ENCODE results near the gene MCCD1. TPM values are rescaled to one million over a fixed set of nuclear protein-coding genes. Genes with fewer than 3 reads are reported as not detected.
A peak's percentile ranks its signal among the peaks of the same experiment; 100 is the strongest.

The MCCD1 gene
- total and polyA plus RNA-seq, 2 experiments from 2014 or later = not detected

- H3K79me2 ChIP-seq (ENCODE audit: insufficient read depth) = peaks cover 66% of the 10 kb centered on the region
- no peak for DNase-seq
- no peak overlapping the region for H3K9ac ChIP-seq
- H3F3A ChIP-seq (ENCODE audit: insufficient read depth) = peaks cover 71% of the 10 kb centered on the region
- in situ Hi-C loops (cut with MboI) = no loop called here
- peaks cover 7% of the 10 kb centered on the region for H3K4me1 ChIP-seq (ENCODE audit: insufficient read depth)
- H3K36me3 ChIP-seq (ENCODE audit: low read depth) = peaks cover 88% of the 10 kb centered on the region
- H3K4me2 ChIP-seq (ENCODE audit: unreplicated experiment) = no peak overlapping the region
- H3K27me3 ChIP-seq (replicated peaks; ENCODE audit: insufficient read depth) = no peaks in the 10 kb centered on the region
- H3K27ac ChIP-seq = peak overlapping the region; percentile 20; the same call in 1 of the 2 replicates
- H3K9me2 ChIP-seq (ENCODE audit: insufficient read depth) = no peaks in the 10 kb centered on the region
- no peak overlapping the region for H2AFZ ChIP-seq
- no peaks in the 10 kb centered on the region for H3K9me3 ChIP-seq (ENCODE audit: low read depth)
- H3K4me3 ChIP-seq = no peak overlapping the region
- TF ChIP-seq EZH2phosphoT487 (IDR thresholded peaks at IDR 0.05; ENCODE audit: insufficient read depth, low read depth) (no peak), EZH2 (IDR thresholded peaks at IDR 0.05; ENCODE audit: insufficient read depth, poor library complexity, severe bottlenecking) (no peak)
- peaks cover 15% of the 10 kb centered on the region; the same call in 1 of the 2 replicates for H4K20me1 ChIP-seq (ENCODE audit: insufficient read depth)
- WGBS, 2 experiments (ENCODE audit: low coverage in 1 of 2, low lambda C conversion rate in 2 of 2, missing lambda C conversion rate in 2 of 2) = 83 to 85% methylated on average over 6 of the region's 6 CpGs
Observed at GRCh38 chr6:31534011-31534410, 5.2 kb downstream of the MCCD1 start.

- H3K36me3 ChIP-seq (ENCODE audit: low read depth) = peaks cover 93% of the 10 kb centered on the region
- no peak overlapping the region for H3K4me3 ChIP-seq
- H3K9me2 ChIP-seq (ENCODE audit: insufficient read depth) = no peaks in the 10 kb centered on the region
- peaks cover 72% of the 10 kb centered on the region for H3K79me2 ChIP-seq (ENCODE audit: insufficient read depth)
- H3K9ac ChIP-seq = no peak overlapping the region
- in situ Hi-C loops (cut with MboI) = no loop called here
- H3K9me3 ChIP-seq (ENCODE audit: low read depth) = no peaks in the 10 kb centered on the region
- no peaks in the 10 kb centered on the region for H3K27me3 ChIP-seq (replicated peaks; ENCODE audit: insufficient read depth)
- H3K4me1 ChIP-seq (ENCODE audit: insufficient read depth) = peaks cover 12% of the 10 kb centered on the region
- H3F3A ChIP-seq (ENCODE audit: insufficient read depth) = peaks cover 74% of the 10 kb centered on the region
- TF ChIP-seq EZH2phosphoT487 (IDR thresholded peaks at IDR 0.05; ENCODE audit: insufficient read depth, low read depth) (no peak), EZH2 (IDR thresholded peaks at IDR 0.05; ENCODE audit: insufficient read depth, poor library complexity, severe bottlenecking) (no peak)
- H4K20me1 ChIP-seq (ENCODE audit: insufficient read depth) = peaks cover 19% of the 10 kb centered on the region
- H3K27ac ChIP-seq = no peak overlapping the region
- no peak overlapping the region for H3K4me2 ChIP-seq (ENCODE audit: unreplicated experiment)
- no peak for DNase-seq
- H2AFZ ChIP-seq = no peak overlapping the region
- WGBS, 2 experiments (ENCODE audit: low coverage in 1 of 2, low lambda C conversion rate in 2 of 2, missing lambda C conversion rate in 2 of 2) = 87 to 88% methylated on average over 21 to 24 of the region's 24 CpGs
Observed at GRCh38 chr6:31534521-31535040, 5.8 kb downstream of the MCCD1 start.

- H3K27ac ChIP-seq = no peak overlapping the region
- no peaks in the 10 kb centered on the region for H3K9me3 ChIP-seq (ENCODE audit: low read depth)
- H3F3A ChIP-seq (ENCODE audit: insufficient read depth) = peaks cover 68% of the 10 kb centered on the region
- no peak overlapping the region for H2AFZ ChIP-seq
- TF ChIP-seq EZH2phosphoT487 (IDR thresholded peaks at IDR 0.05; ENCODE audit: insufficient read depth, low read depth) (no peak), EZH2 (IDR thresholded peaks at IDR 0.05; ENCODE audit: insufficient read depth, poor library complexity, severe bottlenecking) (no peak)
- no peaks in the 10 kb centered on the region for H3K27me3 ChIP-seq (replicated peaks; ENCODE audit: insufficient read depth)
- in situ Hi-C loops (cut with MboI) = no loop called here
- H3K4me2 ChIP-seq (ENCODE audit: unreplicated experiment) = no peak overlapping the region
- peaks cover 84% of the 10 kb centered on the region for H3K79me2 ChIP-seq (ENCODE audit: insufficient read depth)
- peaks cover 91% of the 10 kb centered on the region for H3K36me3 ChIP-seq (ENCODE audit: low read depth)
- H3K9ac ChIP-seq = peak overlapping the region; percentile 12; the same call in 1 of the 2 replicates
- no peak overlapping the region for H3K4me3 ChIP-seq
- H3K4me1 ChIP-seq (ENCODE audit: insufficient read depth) = peaks cover 19% of the 10 kb centered on the region
- DNase-seq = no peak
- 62% methylated on average over 2 of the region's 2 CpGs for WGBS, 2 experiments (ENCODE audit: low coverage in 1 of 2, low lambda C conversion rate in 2 of 2, missing lambda C conversion rate in 2 of 2)
- H4K20me1 ChIP-seq (ENCODE audit: insufficient read depth) = peaks cover 30% of the 10 kb centered on the region
- H3K9me2 ChIP-seq (ENCODE audit: insufficient read depth) = no peaks in the 10 kb centered on the region
Observed at GRCh38 chr6:31535538-31536324, 7.0 kb downstream of the MCCD1 start.

- H3K36me3 ChIP-seq (ENCODE audit: low read depth) = peaks cover 61% of the 10 kb centered on the region
- H2AFZ ChIP-seq = no peak overlapping the region
- H3F3A ChIP-seq (ENCODE audit: insufficient read depth) = peaks cover 38% of the 10 kb centered on the region
- H3K9me3 ChIP-seq (ENCODE audit: low read depth) = no peaks in the 10 kb centered on the region
- H3K27me3 ChIP-seq (replicated peaks; ENCODE audit: insufficient read depth) = no peaks in the 10 kb centered on the region
- no peak overlapping the region; the same call in 1 of the 2 replicates for H3K27ac ChIP-seq
- H3K79me2 ChIP-seq (ENCODE audit: insufficient read depth) = peaks cover 93% of the 10 kb centered on the region
- 60 to 72% methylated on average over 6 of the region's 6 CpGs for WGBS, 2 experiments (ENCODE audit: low coverage in 1 of 2, low lambda C conversion rate in 2 of 2, missing lambda C conversion rate in 2 of 2)
- TF ChIP-seq EZH2phosphoT487 (IDR thresholded peaks at IDR 0.05; ENCODE audit: insufficient read depth, low read depth) (no peak), EZH2 (IDR thresholded peaks at IDR 0.05; ENCODE audit: insufficient read depth, poor library complexity, severe bottlenecking) (no peak)
- no peak for DNase-seq
- H3K4me1 ChIP-seq (ENCODE audit: insufficient read depth) = peaks cover 19% of the 10 kb centered on the region
- no peaks in the 10 kb centered on the region for H3K9me2 ChIP-seq (ENCODE audit: insufficient read depth)
- H3K4me3 ChIP-seq = peak overlapping the region; percentile 96
- H3K9ac ChIP-seq = peak overlapping the region; percentile 98
- peak overlapping the region; percentile 91 for H3K4me2 ChIP-seq (ENCODE audit: unreplicated experiment)
- peaks cover 32% of the 10 kb centered on the region for H4K20me1 ChIP-seq (ENCODE audit: insufficient read depth)
- in situ Hi-C loops (cut with MboI) = no loop called here
Observed at GRCh38 chr6:31538805-31539400, 10.1 kb downstream of the MCCD1 start.
